Measurements from ENCODE around the gene RASGRP4.
A peak's percentile ranks its signal among the peaks of the same experiment; 100 is the strongest.
"Not testable (repeated sequence)": the region's sequence is repeated elsewhere in the genome, so short reads cannot be mapped to it uniquely, and the experiment has no call there.

The RASGRP4 gene

DNA sequence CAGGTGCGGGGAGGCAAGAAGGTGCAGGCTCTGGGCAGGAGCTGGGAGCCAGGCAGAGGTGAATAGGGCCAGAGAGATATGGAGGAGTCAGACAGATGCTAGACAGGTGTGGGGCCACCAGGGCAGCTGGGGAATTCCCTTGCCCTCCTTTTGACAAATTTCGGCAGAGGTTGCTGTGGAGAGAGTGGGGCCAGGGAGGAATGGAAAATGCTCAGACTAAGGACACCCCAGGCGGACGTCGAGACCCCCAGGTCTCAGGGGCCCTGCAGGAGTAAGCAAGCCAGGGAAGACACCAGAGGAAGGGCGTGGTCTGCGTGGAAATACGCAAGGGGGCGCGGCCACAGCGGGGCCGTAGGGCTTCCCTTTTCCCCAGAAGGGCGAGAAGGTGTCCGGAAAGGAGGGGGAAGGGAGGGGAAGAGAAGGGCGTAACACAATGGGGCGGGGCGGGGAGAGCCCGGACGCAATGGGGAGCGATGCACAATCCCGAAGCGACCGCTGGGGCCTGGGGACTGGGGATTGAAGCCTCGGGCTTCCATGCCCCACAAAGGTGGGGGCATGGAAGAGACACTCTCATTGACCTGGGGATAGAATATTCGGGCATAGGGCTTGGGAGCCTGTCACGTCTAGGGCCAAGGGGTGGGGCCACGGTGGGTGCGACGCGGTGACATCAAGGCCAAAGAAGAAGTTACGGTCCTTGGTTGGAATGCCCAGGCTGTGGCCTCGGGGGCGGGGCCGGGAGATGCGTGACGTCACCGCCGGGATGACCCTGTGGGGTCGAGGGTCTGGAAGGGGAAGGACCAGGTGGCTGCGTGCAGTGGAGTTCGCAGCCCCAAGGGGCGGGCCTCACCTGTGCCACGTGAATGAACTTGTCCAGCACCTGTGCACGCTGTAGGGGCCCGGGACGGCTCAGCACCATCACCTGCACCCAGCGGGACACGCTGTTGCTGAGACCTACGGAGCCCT lies 8.2 kb downstream of the RASGRP4 start:
- peak in 3 of 4 experiments; percentile 41 to 66 (median 47) for DNase-seq (ENCODE audit: low read depth in 4 of 4, low spot score in 1 of 4)

GRCh38 chr19:38417146-38417543 lies 8.9 kb downstream of the RASGRP4 start:
- no peak for DNase-seq (ENCODE audit: low read depth in 4 of 4, low spot score in 1 of 4)

GRCh38 chr19:38413416-38413815 lies 12.6 kb downstream of the RASGRP4 start:
- DNase-seq (ENCODE audit: low read depth in 4 of 4, low spot score in 1 of 4): no peak

DNA sequence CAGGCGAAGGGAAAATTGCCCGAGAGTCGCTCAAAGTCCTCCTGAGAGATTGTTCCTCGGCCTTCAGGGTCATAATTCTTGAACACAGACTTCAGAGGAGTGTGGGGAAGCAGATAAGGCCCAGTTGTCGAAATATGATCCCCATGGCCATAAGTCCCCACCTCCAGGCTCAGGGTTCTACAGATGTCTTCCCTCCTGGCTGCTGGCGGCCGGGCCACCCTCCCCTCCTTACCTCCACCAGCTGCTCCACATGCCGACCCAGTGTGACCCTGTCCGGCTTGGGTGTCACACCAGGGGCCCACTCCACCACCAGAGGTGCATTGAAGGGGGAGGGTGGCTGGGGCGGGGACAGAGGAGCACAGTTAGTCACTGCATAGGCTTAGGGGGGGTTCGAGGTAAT lies 13.1 kb downstream of the RASGRP4 start:
- no peak for DNase-seq (ENCODE audit: low read depth in 4 of 4, low spot score in 1 of 4)

GRCh38 chr19:38412491-38412890 lies 13.5 kb downstream of the RASGRP4 start:
- no peak for DNase-seq (ENCODE audit: low read depth in 4 of 4, low spot score in 1 of 4)

DNA sequence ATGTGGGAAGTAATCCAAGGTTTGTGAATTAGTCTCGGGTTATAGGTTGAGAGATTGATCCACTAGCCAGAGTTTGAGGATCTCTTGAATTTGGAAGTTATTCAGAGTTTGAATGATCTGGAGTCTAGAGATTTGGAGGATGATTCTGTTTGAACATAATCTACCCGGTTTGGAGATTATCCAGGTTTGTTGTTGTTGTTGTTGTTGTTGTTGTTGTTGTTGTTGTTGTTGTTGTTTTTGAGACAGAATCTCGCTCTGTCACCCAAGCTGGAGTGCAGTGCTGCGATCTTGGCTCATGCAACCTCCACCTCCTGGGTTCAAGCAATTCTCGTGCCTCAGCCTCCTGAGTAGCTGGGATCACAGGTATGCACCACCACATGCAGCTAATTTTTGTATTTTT lies 14.1 kb downstream of the RASGRP4 start:
- not testable (repeated sequence) for DNase-seq (ENCODE audit: low read depth in 4 of 4, low spot score in 1 of 4)

DNA sequence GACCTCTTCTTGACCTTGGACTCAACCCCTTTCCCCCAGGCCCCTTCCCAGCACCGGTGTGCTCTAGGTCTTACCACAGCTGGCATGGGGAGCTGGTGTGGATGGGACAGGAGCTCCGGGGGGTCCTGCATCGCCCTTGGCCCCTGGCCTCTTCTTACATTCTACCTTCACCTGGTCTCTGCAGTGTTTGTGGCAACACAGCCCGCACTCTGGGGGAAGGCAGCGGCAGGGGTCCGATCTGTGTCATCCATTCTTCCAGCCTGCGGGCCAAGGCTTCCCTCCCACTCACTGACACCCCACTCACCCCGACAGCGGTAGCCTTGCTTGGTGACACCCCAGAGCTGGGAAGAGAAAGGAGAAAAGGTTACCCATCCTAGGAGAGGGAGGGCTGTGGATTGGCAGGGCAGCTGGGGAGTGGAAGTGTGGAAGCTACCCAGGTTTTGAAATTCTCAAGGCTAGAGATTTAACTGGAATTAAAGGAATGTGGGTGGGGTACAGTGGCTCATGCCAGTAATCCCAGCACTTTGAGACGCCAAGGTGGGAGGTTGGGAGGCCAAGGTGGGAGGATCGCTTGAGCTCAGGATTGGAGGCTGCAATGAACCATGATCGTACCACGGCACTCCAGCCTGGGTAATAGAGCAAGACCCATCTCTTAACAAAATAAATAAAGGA lies 14.8 kb downstream of the RASGRP4 start:
- no peak for DNase-seq (ENCODE audit: low read depth in 4 of 4, low spot score in 1 of 4)

GRCh38 chr19:38410407-38410806 lies 15.6 kb downstream of the RASGRP4 start:
- not testable (repeated sequence) for DNase-seq (ENCODE audit: low read depth in 4 of 4, low spot score in 1 of 4)

GRCh38 chr19:38409631-38410133 lies 16.3 kb downstream of the RASGRP4 start:
- DNase-seq (ENCODE audit: low read depth in 4 of 4, low spot score in 1 of 4): no peak

GRCh38 chr19:38405276-38405675 lies 20.7 kb downstream of the RASGRP4 start:
- no peak for DNase-seq (ENCODE audit: low read depth in 4 of 4, low spot score in 1 of 4)

DNA sequence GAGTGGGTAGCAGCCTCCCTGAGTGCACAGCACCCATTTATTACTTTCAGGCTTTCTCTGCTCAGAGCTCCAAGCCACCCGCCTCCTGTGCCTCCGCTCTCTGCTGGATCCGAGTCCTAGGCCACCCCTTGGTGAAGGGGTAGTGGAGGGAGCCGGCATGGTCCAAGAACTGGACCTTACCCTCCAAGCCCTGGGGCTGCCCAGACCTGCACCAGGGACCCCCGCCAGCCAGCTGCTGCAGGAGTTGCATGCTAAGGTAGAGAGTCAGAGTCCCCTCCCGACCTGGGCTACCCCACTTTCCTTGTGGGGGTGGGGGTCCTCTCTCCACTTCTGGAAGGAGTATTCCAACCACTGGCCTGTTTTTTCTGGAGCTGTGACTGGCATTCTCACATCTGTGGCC lies 21.2 kb downstream of the RASGRP4 start:
- DNase-seq (ENCODE audit: low read depth in 4 of 4, low spot score in 1 of 4): no peak

GRCh38 chr19:38402967-38403674 lies 22.9 kb downstream of the RASGRP4 start, which contains the start of gene FAM98C:
Gene FAM98C (plus strand): TSS chr19:38403093. CDS start chr19:38403154, 61 bp downstream.
- DNase-seq (ENCODE audit: low read depth in 4 of 4, low spot score in 1 of 4): peak; percentile 91 to 96 (median 94)

GRCh38 chr19:38402623-38402966 lies 23.4 kb downstream of the RASGRP4 start:
- no peak for DNase-seq (ENCODE audit: low read depth in 4 of 4, low spot score in 1 of 4)

DNA sequence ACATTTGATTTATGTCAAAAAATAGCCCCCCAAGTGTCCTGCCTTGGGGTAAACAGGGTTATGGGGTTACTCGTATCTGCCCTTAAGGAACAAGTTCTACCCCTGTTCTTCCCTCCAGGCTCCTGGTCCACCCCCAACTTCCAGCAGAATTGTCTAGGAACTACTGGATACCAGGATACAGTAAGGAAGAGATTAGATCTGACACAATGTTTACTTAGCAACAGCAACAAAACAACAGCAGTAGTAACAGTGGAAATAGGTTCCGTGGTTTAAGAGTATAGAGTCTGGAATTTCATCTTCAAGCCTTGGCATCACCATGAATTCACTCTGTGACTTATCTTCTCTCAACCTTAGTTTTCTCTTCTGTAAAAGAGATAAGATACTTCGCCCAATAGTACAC lies 24.9 kb downstream of the RASGRP4 start:
- DNase-seq (ENCODE audit: low read depth in 4 of 4, low spot score in 1 of 4): no peak

DNA sequence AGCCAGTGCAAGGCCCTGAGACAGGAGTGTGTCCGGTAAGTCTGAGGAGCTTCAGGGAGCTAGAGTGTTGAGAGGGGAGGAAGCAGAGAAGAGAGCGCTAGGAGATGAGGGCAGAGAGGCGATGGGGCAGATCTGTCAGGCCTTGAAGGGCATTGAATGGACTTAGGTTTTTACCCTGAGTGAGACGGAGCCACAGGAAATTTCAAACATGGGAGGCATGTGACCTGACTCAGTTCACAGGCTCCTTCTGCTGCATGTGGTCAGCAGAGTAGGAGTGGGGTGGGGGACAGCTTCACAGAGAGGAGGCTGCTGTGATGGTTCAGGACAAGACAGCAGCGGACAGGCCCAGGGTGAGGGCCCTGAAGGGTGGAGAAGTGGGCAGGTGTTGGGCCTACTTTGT lies 25.7 kb downstream of the RASGRP4 start:
- DNase-seq (ENCODE audit: low read depth in 4 of 4, low spot score in 1 of 4): no peak

GRCh38 chr19:38399537-38399936 lies 26.5 kb downstream of the RASGRP4 start:
- no peak for DNase-seq (ENCODE audit: low read depth in 4 of 4, low spot score in 1 of 4)

GRCh38 chr19:38399081-38399480 lies 26.9 kb downstream of the RASGRP4 start:
- DNase-seq (ENCODE audit: low read depth in 4 of 4, low spot score in 1 of 4): no peak

GRCh38 chr19:38395381-38396114 lies 30.5 kb downstream of the RASGRP4 start:
- DNase-seq (ENCODE audit: low read depth in 4 of 4, low spot score in 1 of 4): peak in 2 of 4 experiments; percentile 32 to 40

DNA sequence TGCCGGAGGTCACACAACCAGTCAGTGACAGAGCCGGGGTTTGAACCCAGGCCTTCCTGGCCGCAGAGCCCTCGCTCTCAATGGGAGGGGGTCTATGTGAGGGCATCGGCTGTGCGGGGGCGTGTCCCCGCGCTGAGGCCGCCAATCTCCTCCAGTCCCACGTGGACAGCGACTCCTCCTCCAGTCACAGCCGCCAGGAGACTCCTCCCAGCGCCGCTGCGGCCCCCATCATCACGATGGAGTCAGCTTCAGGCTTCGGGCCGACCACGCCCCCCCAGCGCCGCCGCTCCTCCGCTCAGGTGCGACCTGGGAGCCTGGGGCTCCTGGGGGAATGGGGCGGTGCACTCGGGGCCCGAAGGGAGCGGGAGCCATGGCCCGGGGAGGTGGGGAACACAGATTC lies 31.5 kb downstream of the RASGRP4 start:
- DNase-seq (ENCODE audit: low read depth in 4 of 4, low spot score in 1 of 4): peak; percentile 40 to 75 (median 58)

DNA sequence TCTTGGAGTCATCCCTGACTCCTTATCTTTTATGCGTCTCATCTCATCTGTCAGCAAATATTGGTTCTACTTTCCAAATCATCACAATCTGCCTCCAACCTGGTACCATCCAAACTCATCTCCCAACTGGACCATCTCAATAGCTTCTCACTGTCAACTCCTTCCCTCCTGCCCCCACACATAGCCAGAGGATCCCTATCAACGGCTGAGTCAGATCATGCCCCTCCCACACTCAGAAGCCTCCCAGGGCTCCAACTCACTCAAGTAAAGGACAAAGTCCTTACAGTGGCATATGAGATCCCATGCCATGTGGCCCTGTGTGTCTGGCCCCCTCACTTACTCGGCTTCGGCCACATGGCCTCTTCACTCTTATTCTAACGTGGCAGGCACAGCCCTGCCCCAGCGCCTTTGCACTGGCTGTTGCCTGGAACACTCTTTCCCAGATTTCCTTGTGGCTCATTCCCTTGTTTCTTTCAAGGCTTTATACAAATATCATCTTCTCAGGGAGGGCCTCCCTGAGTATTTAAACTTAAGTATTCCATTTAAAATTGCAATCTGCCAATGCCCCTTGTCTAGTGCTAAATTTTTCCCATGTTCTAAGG lies 33.2 kb downstream of the RASGRP4 start:
- no peak for DNase-seq (ENCODE audit: low read depth in 4 of 4, low spot score in 1 of 4)
